Measurements from ENCODE around the gene DAGLB. TPM values are rescaled to one million over a fixed set of nuclear protein-coding genes. Genes with fewer than 3 reads are reported as not detected.

Gene DAGLB
- total and polyA plus RNA-seq, 8 donors = 16.8 to 46.5 (median 18.7) TPM

GRCh38 chr7:6479067-6479466, 31.3 kb upstream of the DAGLB start:
- peaks cover 24 to 71% of the 10 kb centered on the region in 2 donors for H3K4me1 ChIP-seq
- H3K36me3 ChIP-seq = peaks cover 0 to 33% of the 10 kb centered on the region in 2 donors
- DNase-seq = no peak
- no peak for ATAC-seq
- no peak for TF ChIP-seq CTCF (IDR thresholded peaks at IDR 0.05)
- no peaks in the 10 kb centered on the region for H3K27me3 ChIP-seq
- intact Hi-C loops (cut with DNase I) = no loop called here
- H3K4me3 ChIP-seq = no peak overlapping the region
- no peaks in the 10 kb centered on the region for H3K9me3 ChIP-seq
- no peak overlapping the region for H3K27ac ChIP-seq

GRCh38 chr7:6478186-6478585, 30.4 kb upstream of the DAGLB start:
- TF ChIP-seq CTCF (IDR thresholded peaks at IDR 0.05) = no peak
- DNase-seq = no peak
- H3K4me1 ChIP-seq = peaks cover 24 to 70% of the 10 kb centered on the region in 2 donors
- peaks cover 0 to 41% of the 10 kb centered on the region in 2 donors for H3K36me3 ChIP-seq
- no peak overlapping the region for H3K4me3 ChIP-seq
- intact Hi-C loops (cut with DNase I) = no loop called here
- no peaks in the 10 kb centered on the region for H3K9me3 ChIP-seq
- no peak for ATAC-seq
- H3K27me3 ChIP-seq = no peaks in the 10 kb centered on the region
- no peak overlapping the region for H3K27ac ChIP-seq

- Histone ChIP-seq H3K27me3 (no peaks in the 10 kb centered on the region), H3K27ac (no peak overlapping the region), H3K9me3 (no peaks in the 10 kb centered on the region), H3K4me1 (peaks cover 18 to 63% of the 10 kb centered on the region in 2 donors), H3K36me3 (peaks cover 0 to 50% of the 10 kb centered on the region in 2 donors), H3K4me3 (no peak overlapping the region)
- intact Hi-C loops (cut with DNase I) = no loop called here
- no peak for TF ChIP-seq CTCF (IDR thresholded peaks at IDR 0.05)
- ATAC-seq (no peak), DNase-seq (no peak)
These were observed 29.5 kb upstream of the DAGLB start for GRCh38 chr7:6477318-6477660.

GRCh38 chr7:6476596-6477317, 29.0 kb upstream of the DAGLB start:
- H3K4me1 ChIP-seq = peaks cover 15 to 57% of the 10 kb centered on the region in 2 donors
- intact Hi-C loops (cut with DNase I) = no loop called here
- H3K4me3 ChIP-seq = no peak overlapping the region
- H3K9me3 ChIP-seq = no peaks in the 10 kb centered on the region
- H3K36me3 ChIP-seq = peaks cover 0 to 56% of the 10 kb centered on the region in 2 donors
- DNase-seq (no peak), ATAC-seq (no peak)
- no peak overlapping the region for H3K27ac ChIP-seq
- TF ChIP-seq CTCF (IDR thresholded peaks at IDR 0.05) = no peak
- no peaks in the 10 kb centered on the region for H3K27me3 ChIP-seq

- DNase-seq (no peak), ATAC-seq (no peak)
- Histone ChIP-seq H3K27me3 (no peaks in the 10 kb centered on the region), H3K36me3 (peaks cover 0 to 53% of the 10 kb centered on the region in 2 donors), H3K9me3 (no peaks in the 10 kb centered on the region), H3K4me1 (peaks cover 15 to 46% of the 10 kb centered on the region in 2 donors), H3K4me3 (no peak overlapping the region), H3K27ac (no peak overlapping the region)
- TF ChIP-seq CTCF (IDR thresholded peaks at IDR 0.05) = no peak
- intact Hi-C loops (cut with DNase I) = no loop called here
These were observed 27.9 kb upstream of the DAGLB start for GRCh38 chr7:6475433-6476186.

Measured in left lung (tissue), 10 donors.